Measurements from ENCODE around the gene FHL2.

The FHL2 gene

GRCh38 chr2:105369777-105370690 is 28.8 kb downstream of the FHL2 start:
- Histone ChIP-seq H3K27ac (ENCODE audit: low read length) (peak overlapping the region; percentile 31), H3K9ac (ENCODE audit: low read length in 2 of 2) (no peak overlapping the region), H3K9me3 (ENCODE audit: control insufficient read depth in 2 of 2, low read length in 2 of 2) (no peaks in the 10 kb centered on the region), H3K36me3 (ENCODE audit: control insufficient read depth in 2 of 2, insufficient read depth in 2 of 2, low read length in 2 of 2) (peaks cover 24 to 25% of the 10 kb centered on the region in 2 donors), H3K27me3 (ENCODE audit: control insufficient read depth in 1 of 2, insufficient read depth in 2 of 2, low read length in 2 of 2) (no peaks in the 10 kb centered on the region), H3K4me1 (ENCODE audit: control insufficient read depth, insufficient read depth, low read length) (peaks cover 71% of the 10 kb centered on the region), H3K4me3 (ENCODE audit: low read length in 2 of 2) (peak overlapping the region in 1 of 2 donors; percentile 22)

- H3K4me3 ChIP-seq (ENCODE audit: low read length in 2 of 2): no peak overlapping the region
- H3K27me3 ChIP-seq (ENCODE audit: control insufficient read depth in 1 of 2, insufficient read depth in 2 of 2, low read length in 2 of 2): no peaks in the 10 kb centered on the region
- H3K4me1 ChIP-seq (ENCODE audit: control insufficient read depth, insufficient read depth, low read length): peaks cover 59% of the 10 kb centered on the region
- no peak overlapping the region for H3K27ac ChIP-seq (ENCODE audit: low read length)
- no peak overlapping the region for H3K9ac ChIP-seq (ENCODE audit: low read length in 2 of 2)
- H3K36me3 ChIP-seq (ENCODE audit: control insufficient read depth in 2 of 2, insufficient read depth in 2 of 2, low read length in 2 of 2): peaks cover 32 to 35% of the 10 kb centered on the region in 2 donors
- no peaks in the 10 kb centered on the region for H3K9me3 ChIP-seq (ENCODE audit: control insufficient read depth in 2 of 2, low read length in 2 of 2)
These were observed 30.0 kb downstream of the FHL2 start for GRCh38 chr2:105368759-105369408.

- H3K36me3 ChIP-seq (ENCODE audit: control insufficient read depth in 2 of 2, insufficient read depth in 2 of 2, low read length in 2 of 2): peaks cover 52 to 56% of the 10 kb centered on the region in 2 donors
- H3K4me1 ChIP-seq (ENCODE audit: control insufficient read depth, insufficient read depth, low read length): peaks cover 27% of the 10 kb centered on the region
- H3K27ac ChIP-seq (ENCODE audit: low read length): no peak overlapping the region
These were observed 33.6 kb downstream of the FHL2 start for GRCh38 chr2:105365206-105365605.

GRCh38 chr2:105364436-105365139 is 34.3 kb downstream of the FHL2 start:
- peaks cover 23% of the 10 kb centered on the region for H3K4me1 ChIP-seq (ENCODE audit: control insufficient read depth, insufficient read depth, low read length)
- peaks cover 53 to 59% of the 10 kb centered on the region in 2 donors for H3K36me3 ChIP-seq (ENCODE audit: control insufficient read depth in 2 of 2, insufficient read depth in 2 of 2, low read length in 2 of 2)
- no peak overlapping the region for H3K27ac ChIP-seq (ENCODE audit: low read length)
- no peaks in the 10 kb centered on the region for H3K27me3 ChIP-seq (ENCODE audit: control insufficient read depth in 1 of 2, insufficient read depth in 2 of 2, low read length in 2 of 2)
- H3K9me3 ChIP-seq (ENCODE audit: control insufficient read depth in 2 of 2, low read length in 2 of 2): no peaks in the 10 kb centered on the region
- no peak overlapping the region for H3K4me3 ChIP-seq (ENCODE audit: low read length in 2 of 2)
- H3K9ac ChIP-seq (ENCODE audit: low read length in 2 of 2): no peak overlapping the region

More at GRCh38 chr2:105365206-105365605, 33.6 kb downstream of the FHL2 start:
- H3K9me3 ChIP-seq (ENCODE audit: control insufficient read depth in 2 of 2, low read length in 2 of 2): no peaks in the 10 kb centered on the region
- no peak overlapping the region for H3K9ac ChIP-seq (ENCODE audit: low read length in 2 of 2)
- no peak overlapping the region for H3K4me3 ChIP-seq (ENCODE audit: low read length in 2 of 2)
- H3K27me3 ChIP-seq (ENCODE audit: control insufficient read depth in 1 of 2, insufficient read depth in 2 of 2, low read length in 2 of 2): no peaks in the 10 kb centered on the region

- H3K27ac ChIP-seq (ENCODE audit: low read length): no peak overlapping the region
- no peak overlapping the region for H3K9ac ChIP-seq (ENCODE audit: low read length in 2 of 2)
- peaks cover 12% of the 10 kb centered on the region for H3K4me1 ChIP-seq (ENCODE audit: control insufficient read depth, insufficient read depth, low read length)
- H3K4me3 ChIP-seq (ENCODE audit: low read length in 2 of 2): no peak overlapping the region
- no peaks in the 10 kb centered on the region for H3K9me3 ChIP-seq (ENCODE audit: control insufficient read depth in 2 of 2, low read length in 2 of 2)
- peaks cover 58% of the 10 kb centered on the region in 2 donors for H3K36me3 ChIP-seq (ENCODE audit: control insufficient read depth in 2 of 2, insufficient read depth in 2 of 2, low read length in 2 of 2)
- no peaks in the 10 kb centered on the region for H3K27me3 ChIP-seq (ENCODE audit: control insufficient read depth in 1 of 2, insufficient read depth in 2 of 2, low read length in 2 of 2)
These were observed 35.8 kb downstream of the FHL2 start for GRCh38 chr2:105362862-105363591.

- peaks cover 8% of the 10 kb centered on the region for H3K4me1 ChIP-seq (ENCODE audit: control insufficient read depth, insufficient read depth, low read length)
- no peak overlapping the region for H3K27ac ChIP-seq (ENCODE audit: low read length)
- no peaks in the 10 kb centered on the region for H3K9me3 ChIP-seq (ENCODE audit: control insufficient read depth in 2 of 2, low read length in 2 of 2)
- no peak overlapping the region for H3K9ac ChIP-seq (ENCODE audit: low read length in 2 of 2)
- no peak overlapping the region for H3K4me3 ChIP-seq (ENCODE audit: low read length in 2 of 2)
- H3K27me3 ChIP-seq (ENCODE audit: control insufficient read depth in 1 of 2, insufficient read depth in 2 of 2, low read length in 2 of 2): no peaks in the 10 kb centered on the region
- peaks cover 52 to 54% of the 10 kb centered on the region in 2 donors for H3K36me3 ChIP-seq (ENCODE audit: control insufficient read depth in 2 of 2, insufficient read depth in 2 of 2, low read length in 2 of 2)
These were observed 37.6 kb downstream of the FHL2 start for GRCh38 chr2:105361102-105361889.

- peaks cover 8% of the 10 kb centered on the region for H3K4me1 ChIP-seq (ENCODE audit: control insufficient read depth, insufficient read depth, low read length)
- H3K9ac ChIP-seq (ENCODE audit: low read length in 2 of 2): no peak overlapping the region
- H3K27me3 ChIP-seq (ENCODE audit: control insufficient read depth in 1 of 2, insufficient read depth in 2 of 2, low read length in 2 of 2): no peaks in the 10 kb centered on the region
- no peak overlapping the region for H3K4me3 ChIP-seq (ENCODE audit: low read length in 2 of 2)
- H3K36me3 ChIP-seq (ENCODE audit: control insufficient read depth in 2 of 2, insufficient read depth in 2 of 2, low read length in 2 of 2): peaks cover 36 to 53% of the 10 kb centered on the region in 2 donors
- no peaks in the 10 kb centered on the region for H3K9me3 ChIP-seq (ENCODE audit: control insufficient read depth in 2 of 2, low read length in 2 of 2)
- H3K27ac ChIP-seq (ENCODE audit: low read length): peak overlapping the region; percentile 20
These were observed 40.3 kb downstream of the FHL2 start for GRCh38 chr2:105358593-105358992.

GRCh38 chr2:105357122-105357521 is 41.7 kb downstream of the FHL2 start:
- no peak overlapping the region for H3K4me3 ChIP-seq (ENCODE audit: low read length in 2 of 2)
- peaks cover 22 to 38% of the 10 kb centered on the region in 2 donors for H3K36me3 ChIP-seq (ENCODE audit: control insufficient read depth in 2 of 2, insufficient read depth in 2 of 2, low read length in 2 of 2)
- H3K4me1 ChIP-seq (ENCODE audit: control insufficient read depth, insufficient read depth, low read length): peaks cover 8% of the 10 kb centered on the region
- H3K9ac ChIP-seq (ENCODE audit: low read length in 2 of 2): no peak overlapping the region
- no peaks in the 10 kb centered on the region for H3K27me3 ChIP-seq (ENCODE audit: control insufficient read depth in 1 of 2, insufficient read depth in 2 of 2, low read length in 2 of 2)
- H3K27ac ChIP-seq (ENCODE audit: low read length): no peak overlapping the region
- no peaks in the 10 kb centered on the region for H3K9me3 ChIP-seq (ENCODE audit: control insufficient read depth in 2 of 2, low read length in 2 of 2)

- Histone ChIP-seq H3K9ac (ENCODE audit: low read length in 2 of 2) (no peak overlapping the region), H3K9me3 (ENCODE audit: control insufficient read depth in 2 of 2, low read length in 2 of 2) (no peaks in the 10 kb centered on the region), H3K4me3 (ENCODE audit: low read length in 2 of 2) (no peak overlapping the region), H3K4me1 (ENCODE audit: control insufficient read depth, insufficient read depth, low read length) (no peaks in the 10 kb centered on the region), H3K27me3 (ENCODE audit: control insufficient read depth in 1 of 2, insufficient read depth in 2 of 2, low read length in 2 of 2) (no peaks in the 10 kb centered on the region), H3K36me3 (ENCODE audit: control insufficient read depth in 2 of 2, insufficient read depth in 2 of 2, low read length in 2 of 2) (peaks cover 39 to 45% of the 10 kb centered on the region in 2 donors), H3K27ac (ENCODE audit: low read length) (no peak overlapping the region)
These were observed 54.0 kb downstream of the FHL2 start for GRCh38 chr2:105344704-105345345.
